Measurements from ENCODE around the gene PFDN4. TPM values are rescaled to one million over a fixed set of nuclear protein-coding genes. Genes with fewer than 3 reads are reported as not detected.

Gene PFDN4
- total and polyA plus RNA-seq, 2 of the 13 experiments (the other 11 are each of a cell fraction or from before 2014, with no cell fraction given) = 59.8 to 227 TPM

DNA sequence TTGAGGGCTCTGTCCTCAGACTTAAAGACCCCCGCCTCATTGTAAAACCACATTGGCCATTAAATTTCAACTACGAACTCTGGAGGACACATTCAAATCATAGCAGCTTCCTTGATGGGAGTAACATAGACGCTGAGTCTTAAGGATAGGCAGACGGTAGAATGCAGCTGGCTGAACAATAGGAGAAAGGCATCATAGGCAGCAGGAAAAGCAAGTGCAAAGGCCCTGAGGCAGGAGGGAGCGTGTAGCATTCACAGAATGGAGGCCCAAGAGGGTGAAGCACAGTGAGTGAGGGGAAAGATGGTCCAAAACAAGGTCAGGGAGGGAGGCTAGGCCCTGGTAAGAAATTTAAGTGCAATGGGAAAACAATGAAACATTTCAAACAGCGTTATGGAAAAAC, 8.6 kb upstream of the PFDN4 start:
- no peaks in the 10 kb centered on the region for H4K20me1 ChIP-seq (ENCODE audit: insufficient read depth, low read length)
- FAIRE-seq = no peak
- no TSS peak for BruUV-seq (replicated peaks)
- TF ChIP-seq CENPT (CRISPR knock-in tag; IDR thresholded peaks at IDR 0.05; ENCODE audit: low read depth) (no peak), TRAFD1 (CRISPR knock-in tag; IDR thresholded peaks at IDR 0.05; ENCODE audit: borderline replicate concordance) (no peak), MEIS2 (CRISPR knock-in tag; IDR thresholded peaks at IDR 0.05) (no peak), ZSCAN9 (CRISPR knock-in tag; IDR thresholded peaks at IDR 0.05; ENCODE audit: borderline replicate concordance) (no peak), ZC3H13 (CRISPR knock-in tag; IDR thresholded peaks at IDR 0.05) (no peak), XBP1 (CRISPR knock-in tag; IDR thresholded peaks at IDR 0.05) (no peak), ZSCAN22 (CRISPR knock-in tag; IDR thresholded peaks at IDR 0.05) (no peak), ZFP62 (CRISPR knock-in tag; IDR thresholded peaks at IDR 0.05) (no peak), ZBTB49 (CRISPR knock-in tag; IDR thresholded peaks at IDR 0.05; ENCODE audit: borderline replicate concordance) (no peak), HNF4A (CRISPR knock-in tag; IDR thresholded peaks at IDR 0.05) (no peak)
- TF ChIP-seq, protein P1, sequence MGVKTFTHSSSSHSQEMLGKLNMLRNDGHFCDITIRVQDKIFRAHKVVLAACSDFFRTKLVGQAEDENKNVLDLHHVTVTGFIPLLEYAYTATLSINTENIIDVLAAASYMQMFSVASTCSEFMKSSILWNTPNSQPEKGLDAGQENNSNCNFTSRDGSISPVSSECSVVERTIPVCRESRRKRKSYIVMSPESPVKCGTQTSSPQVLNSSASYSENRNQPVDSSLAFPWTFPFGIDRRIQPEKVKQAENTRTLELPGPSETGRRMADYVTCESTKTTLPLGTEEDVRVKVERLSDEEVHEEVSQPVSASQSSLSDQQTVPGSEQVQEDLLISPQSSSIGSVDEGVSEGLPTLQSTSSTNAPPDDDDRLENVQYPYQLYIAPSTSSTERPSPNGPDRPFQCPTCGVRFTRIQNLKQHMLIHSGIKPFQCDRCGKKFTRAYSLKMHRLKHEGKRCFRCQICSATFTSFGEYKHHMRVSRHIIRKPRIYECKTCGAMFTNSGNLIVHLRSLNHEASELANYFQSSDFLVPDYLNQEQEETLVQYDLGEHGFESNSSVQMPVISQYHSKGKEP (CRISPR knock-in tag; IDR thresholded peaks at IDR 0.05) = no peak
- TF ChIP-seq, protein P2, sequence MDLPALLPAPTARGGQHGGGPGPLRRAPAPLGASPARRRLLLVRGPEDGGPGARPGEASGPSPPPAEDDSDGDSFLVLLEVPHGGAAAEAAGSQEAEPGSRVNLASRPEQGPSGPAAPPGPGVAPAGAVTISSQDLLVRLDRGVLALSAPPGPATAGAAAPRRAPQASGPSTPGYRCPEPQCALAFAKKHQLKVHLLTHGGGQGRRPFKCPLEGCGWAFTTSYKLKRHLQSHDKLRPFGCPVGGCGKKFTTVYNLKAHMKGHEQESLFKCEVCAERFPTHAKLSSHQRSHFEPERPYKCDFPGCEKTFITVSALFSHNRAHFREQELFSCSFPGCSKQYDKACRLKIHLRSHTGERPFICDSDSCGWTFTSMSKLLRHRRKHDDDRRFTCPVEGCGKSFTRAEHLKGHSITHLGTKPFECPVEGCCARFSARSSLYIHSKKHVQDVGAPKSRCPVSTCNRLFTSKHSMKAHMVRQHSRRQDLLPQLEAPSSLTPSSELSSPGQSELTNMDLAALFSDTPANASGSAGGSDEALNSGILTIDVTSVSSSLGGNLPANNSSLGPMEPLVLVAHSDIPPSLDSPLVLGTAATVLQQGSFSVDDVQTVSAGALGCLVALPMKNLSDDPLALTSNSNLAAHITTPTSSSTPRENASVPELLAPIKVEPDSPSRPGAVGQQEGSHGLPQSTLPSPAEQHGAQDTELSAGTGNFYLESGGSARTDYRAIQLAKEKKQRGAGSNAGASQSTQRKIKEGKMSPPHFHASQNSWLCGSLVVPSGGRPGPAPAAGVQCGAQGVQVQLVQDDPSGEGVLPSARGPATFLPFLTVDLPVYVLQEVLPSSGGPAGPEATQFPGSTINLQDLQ (CRISPR knock-in tag; IDR thresholded peaks at IDR 0.05) = no peak
- WGBS (ENCODE audit: low lambda C conversion rate) = 61% methylated on average over 6 of the region's 6 CpGs
- ATAC-seq = no peak
- peaks cover 0 to 9% of the 10 kb centered on the region in 2 experiments; a peak in 1 of 5 replicates for H3K27me3 ChIP-seq (ENCODE audit: control insufficient read depth in 1 of 2, insufficient read depth in 2 of 2, low read length in 2 of 2)
- no peak overlapping the region for H3K4me3 ChIP-seq (replicated peaks in 1 of 3; ENCODE audit: insufficient read depth in 1 of 3, low read depth in 2 of 3, low read length in 3 of 3)
- no peaks in the 10 kb centered on the region for H3K79me2 ChIP-seq (ENCODE audit: insufficient read depth, low read length)
- H2AFZ ChIP-seq (ENCODE audit: low read length) = no peak overlapping the region
- POLR2A ChIA-PET = interaction anchor here (1.2 to 2.8 kb wide), 3 partner anchors 92 to 129 kb away, joined by 3 to 13 read pairs (median 4); partner anchors contain the start of gene BCAS1
- no peak for DNase-seq (ENCODE audit: low spot score)
- H3K36me3 ChIP-seq (replicated peaks in 1 of 2; ENCODE audit: control insufficient read depth in 1 of 2, insufficient read depth in 2 of 2, low read length in 2 of 2) = no peaks in the 10 kb centered on the region
- H3K27ac ChIP-seq (ENCODE audit: extremely low read length, insufficient read depth, low read length) = no peak overlapping the region
- H3K4me1 ChIP-seq (ENCODE audit: insufficient read depth, low read length) = peaks cover 50% of the 10 kb centered on the region
- H3K9ac ChIP-seq (ENCODE audit: insufficient read depth, low read depth, low read length) = no peak overlapping the region
- in situ Hi-C loops (cut with HindIII; ENCODE audit: extremely low pct_ligation_motif_present, low pct_unique_long_range_greater_than_20kb) (loop anchor here (5.0 to 10.0 kb wide), 3 partner anchors 64 to 257 kb away; no protein-coding TSS in a partner anchor), intact Hi-C loops (cut with micrococcal nuclease; ENCODE audit: unreplicated experiment) (loop anchor here (2.0 kb wide), 2 partner anchors 258 to 618 kb away; no protein-coding TSS in a partner anchor)
- no peak overlapping the region for H3K4me2 ChIP-seq (ENCODE audit: low read depth, low read length)
- CTCF ChIA-PET (ENCODE audit: low intra/inter-chr PET ratio, low total read pairs) = interaction anchor here (1.0 to 8.3 kb wide), 9 partner anchors 8 to 620 kb away, joined by 3 to 358 read pairs (median 5); partner anchors contain the start of gene PFDN4
- no peaks in the 10 kb centered on the region for H3K9me3 ChIP-seq (ENCODE audit: low read length)
